GM13976 (cell line): Measurements from ENCODE around the gene GDPD5.

Source experiments
- DNase-seq: peaks from one replicate; pipeline ENCODE4 v3.0.0; 2012; ENCODE audit warnings: low spot score
- CTCF ChIP-seq: IDR thresholded peaks from 2 replicates; pipeline ENCODE4 v1.5.1; 2012; ENCODE audit warnings: borderline replicate concordance, mild to moderate bottlenecking; ENCODE audit not compliant: insufficient read depth; ENCODE audit errors: extremely low read depth, missing control alignments, control extremely low read depth
- in situ Hi-C: fragments of 300-500 bp; cut with MboI; formaldehyde crosslinking; loops from one replicate; pipeline ENCODE4 v1.12.0; 2022; ENCODE audit warnings: low sequenced_read_pairs, mixed read lengths, inconsistent platforms; ENCODE audit not compliant: unreplicated experiment

The GDPD5 gene

GRCh38 chr11:75430714-75431532 lies 94.8 kb downstream of the GDPD5 start:
- in situ Hi-C loops: no loop called here
- DNase-seq: no peak
- no peak for TF ChIP-seq CTCF

GRCh38 chr11:75429902-75430713 lies 95.6 kb downstream of the GDPD5 start:
- no peak for TF ChIP-seq CTCF
- peak; percentile 83 for DNase-seq
- in situ Hi-C loops: no loop called here

GRCh38 chr11:75429641-75429901 lies 96.2 kb downstream of the GDPD5 start:
- no peak for TF ChIP-seq CTCF
- in situ Hi-C loops: no loop called here
- no peak for DNase-seq

GRCh38 chr11:75428989-75429640 lies 96.6 kb downstream of the GDPD5 start:
- in situ Hi-C loops: no loop called here
- no peak for TF ChIP-seq CTCF
- DNase-seq: no peak

- peak; percentile 88 for DNase-seq
- TF ChIP-seq CTCF: no peak
- in situ Hi-C loops: no loop called here
Measured at GRCh38 chr11:75428281-75428724, 97.4 kb downstream of the GDPD5 start.

GRCh38 chr11:75427181-75427580 lies 98.6 kb downstream of the GDPD5 start:
- TF ChIP-seq CTCF: no peak
- no peak for DNase-seq
- in situ Hi-C loops: no loop called here
